NB4 (cell line): Measurements from ENCODE around the gene PIAS4.

ENCODE experiments used
- DNase-seq: peaks from one replicate; pipeline ENCODE4 v3.0.0; 2010; ENCODE audit warnings: low read depth
- H3K4me3 ChIP-seq: one replicate; pipeline ENCODE4 v1.5.1; 2011; ENCODE audit warnings: mild to moderate bottlenecking, low read depth, low read length, moderate library complexity
- MYC ChIP-seq: IDR thresholded peaks from 2 replicates; pipeline ENCODE4 v1.6.1; 2011; ENCODE audit warnings: low read depth, low read length
- POLR2A ChIP-seq: IDR thresholded peaks from 2 replicates; pipeline ENCODE4 v1.6.1; 2011; ENCODE audit warnings: mild to moderate bottlenecking; ENCODE audit not compliant: insufficient read length; ENCODE audit errors: extremely low read depth
- TF ChIP-seq, protein P1 (sequence below): IDR thresholded peaks from one replicate; pipeline ENCODE4 v1.5.1; 2012; ENCODE audit warnings: low read depth, low read length
- TF ChIP-seq, protein P2 (sequence below): IDR thresholded peaks from 2 replicates; pipeline ENCODE4 v1.6.1; 2011; ENCODE audit warnings: low read depth, low read length

The PIAS4 gene

DNA sequence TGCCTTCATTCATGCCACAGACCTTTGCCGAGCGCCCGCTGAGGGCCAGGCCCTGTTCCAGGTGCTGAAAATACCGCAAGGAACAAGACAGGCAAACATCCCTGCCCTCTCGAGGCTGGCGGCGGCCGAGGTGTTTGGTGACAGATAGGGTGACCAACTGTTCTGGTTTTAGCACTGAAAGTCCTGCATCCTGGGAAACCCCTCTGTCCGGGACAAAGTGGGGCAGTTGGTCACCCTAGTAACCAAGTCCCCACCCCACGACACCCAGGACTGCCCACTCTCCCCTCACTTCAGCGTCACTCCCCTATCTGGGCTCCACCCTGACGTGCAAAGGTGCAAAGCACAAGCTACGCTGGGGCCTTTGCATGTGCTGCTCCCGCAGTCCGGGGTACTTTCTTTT is 41.9 kb downstream of the PIAS4 start:
- no peak for TF ChIP-seq MYC
- no peak for TF ChIP-seq POLR2A
- TF ChIP-seq, protein P1, sequence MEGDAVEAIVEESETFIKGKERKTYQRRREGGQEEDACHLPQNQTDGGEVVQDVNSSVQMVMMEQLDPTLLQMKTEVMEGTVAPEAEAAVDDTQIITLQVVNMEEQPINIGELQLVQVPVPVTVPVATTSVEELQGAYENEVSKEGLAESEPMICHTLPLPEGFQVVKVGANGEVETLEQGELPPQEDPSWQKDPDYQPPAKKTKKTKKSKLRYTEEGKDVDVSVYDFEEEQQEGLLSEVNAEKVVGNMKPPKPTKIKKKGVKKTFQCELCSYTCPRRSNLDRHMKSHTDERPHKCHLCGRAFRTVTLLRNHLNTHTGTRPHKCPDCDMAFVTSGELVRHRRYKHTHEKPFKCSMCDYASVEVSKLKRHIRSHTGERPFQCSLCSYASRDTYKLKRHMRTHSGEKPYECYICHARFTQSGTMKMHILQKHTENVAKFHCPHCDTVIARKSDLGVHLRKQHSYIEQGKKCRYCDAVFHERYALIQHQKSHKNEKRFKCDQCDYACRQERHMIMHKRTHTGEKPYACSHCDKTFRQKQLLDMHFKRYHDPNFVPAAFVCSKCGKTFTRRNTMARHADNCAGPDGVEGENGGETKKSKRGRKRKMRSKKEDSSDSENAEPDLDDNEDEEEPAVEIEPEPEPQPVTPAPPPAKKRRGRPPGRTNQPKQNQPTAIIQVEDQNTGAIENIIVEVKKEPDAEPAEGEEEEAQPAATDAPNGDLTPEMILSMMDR = no peak
- TF ChIP-seq, protein P2, sequence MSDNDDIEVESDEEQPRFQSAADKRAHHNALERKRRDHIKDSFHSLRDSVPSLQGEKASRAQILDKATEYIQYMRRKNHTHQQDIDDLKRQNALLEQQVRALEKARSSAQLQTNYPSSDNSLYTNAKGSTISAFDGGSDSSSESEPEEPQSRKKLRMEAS = no peak
- DNase-seq = no peak
- H3K4me3 ChIP-seq = no peak overlapping the region

DNA sequence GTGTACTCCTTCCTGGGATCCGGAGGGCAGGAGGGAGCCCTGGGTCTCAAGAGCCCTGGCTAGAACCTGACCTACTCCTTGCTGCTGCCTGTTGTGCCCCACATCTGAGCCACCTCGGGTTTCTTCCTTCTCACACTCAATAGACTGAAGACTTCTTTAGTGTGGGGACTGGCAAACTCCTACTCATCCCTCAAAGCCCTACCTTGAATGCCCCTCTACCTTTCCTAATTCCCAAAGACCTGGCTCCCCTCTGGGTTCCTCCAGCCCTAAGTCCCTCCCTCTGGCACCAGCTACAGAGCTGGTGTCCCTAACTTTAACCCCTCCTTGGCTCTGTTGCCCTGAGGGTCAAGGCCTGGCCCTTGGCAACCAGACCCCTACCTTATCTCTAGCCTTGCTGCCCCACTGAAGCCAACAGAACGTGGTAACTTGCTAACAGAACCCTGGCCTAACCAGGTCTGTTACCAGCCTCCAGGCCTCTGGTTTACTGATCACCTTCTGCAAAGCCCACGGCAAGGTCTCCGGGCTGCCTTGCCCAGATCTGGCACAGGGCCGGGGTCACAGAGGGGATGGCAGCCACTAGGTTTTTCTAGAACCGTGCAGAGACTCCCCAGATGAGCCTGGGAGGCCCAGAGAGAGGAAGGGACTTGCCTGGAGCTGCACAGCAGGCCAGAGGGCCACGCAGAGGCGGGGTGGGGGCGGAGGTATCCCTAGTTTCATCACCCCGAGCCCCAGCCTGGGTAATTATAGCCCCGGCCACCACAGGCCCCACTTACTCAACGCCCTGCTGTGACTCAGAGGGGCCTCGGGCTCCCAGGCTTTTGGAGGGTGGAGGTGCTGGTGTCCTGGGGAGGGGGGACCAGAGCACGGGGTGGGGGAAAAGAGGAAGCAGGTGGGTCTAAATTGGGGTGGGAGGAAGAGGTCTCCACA is 43.9 kb downstream of the PIAS4 start:
- TF ChIP-seq, protein P1 = no peak
- TF ChIP-seq POLR2A = no peak
- TF ChIP-seq MYC = 0 out of 2 replicates have a peak, but pooled peaks have one; percentile 13
- TF ChIP-seq, protein P2 = no peak
- DNase-seq = peak; percentile 91
- no peak overlapping the region for H3K4me3 ChIP-seq

DNA sequence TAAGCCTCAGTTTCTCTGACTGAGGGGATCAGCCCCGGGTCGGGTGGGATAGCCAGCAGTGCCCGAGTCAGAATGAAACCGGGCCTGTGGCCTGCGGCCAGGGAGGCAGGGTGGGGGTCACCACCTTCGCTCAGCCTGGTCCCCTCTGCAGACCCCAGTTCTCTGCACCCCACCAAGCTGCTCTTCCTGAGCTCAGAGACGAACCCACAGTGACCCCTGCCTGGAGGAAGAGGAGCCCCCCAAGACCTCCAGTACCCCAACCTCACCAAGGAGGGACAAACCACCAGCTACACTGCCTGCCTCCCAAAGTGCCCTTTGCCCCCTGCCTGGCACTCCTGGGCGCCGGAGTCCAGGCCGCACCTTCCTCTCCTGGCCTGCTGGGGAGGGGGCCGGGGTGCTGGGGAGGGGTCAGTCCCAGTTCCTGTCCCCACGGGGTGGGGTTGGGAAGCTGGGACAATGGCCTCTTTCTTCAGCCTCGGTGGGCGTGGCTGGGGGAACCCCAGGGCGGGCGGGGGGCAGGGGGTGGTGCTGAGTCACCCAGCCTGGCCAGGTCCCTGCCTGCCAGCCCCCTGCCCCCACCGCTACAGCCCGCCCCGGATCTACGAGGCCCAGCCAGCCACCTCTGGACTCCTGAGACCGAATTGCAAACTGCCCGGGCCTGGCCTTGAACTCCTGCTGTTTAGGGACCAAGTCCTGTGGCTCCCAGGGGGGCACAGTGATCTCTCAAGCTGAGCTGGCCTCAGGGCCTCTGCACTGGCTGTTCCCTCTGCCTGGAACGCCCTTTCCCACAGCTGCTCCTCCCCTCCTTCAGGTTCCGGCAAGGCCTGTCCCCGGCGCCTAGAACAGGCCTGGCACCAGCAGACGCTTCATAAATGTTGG is 44.8 kb downstream of the PIAS4 start:
- no peak overlapping the region for H3K4me3 ChIP-seq
- TF ChIP-seq POLR2A = no peak
- TF ChIP-seq, protein P2 = no peak
- TF ChIP-seq, protein P1 = no peak
- TF ChIP-seq MYC = no peak
- peak; percentile 73 for DNase-seq

DNA sequence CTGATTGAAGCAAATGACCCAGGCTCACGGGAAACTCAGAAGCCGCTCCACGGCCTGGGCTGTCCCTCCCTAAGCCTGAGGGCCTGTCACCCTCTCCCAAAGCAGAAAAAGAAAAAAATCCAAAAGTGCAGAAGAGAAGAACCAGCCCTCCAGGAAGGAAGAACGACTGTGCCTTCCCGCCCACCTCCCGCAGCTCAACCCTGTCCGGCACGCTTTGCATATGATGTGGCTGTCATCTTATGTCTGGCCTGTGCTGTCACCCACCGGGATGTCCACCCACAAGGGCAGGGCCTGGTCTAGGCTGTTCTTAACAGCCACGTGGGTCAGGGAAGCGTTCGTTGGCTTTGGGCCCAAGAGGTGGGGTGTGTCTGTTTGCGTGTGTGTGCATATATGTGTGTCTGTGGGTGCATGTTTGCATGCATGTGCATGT is 45.5 kb downstream of the PIAS4 start:
- no peak overlapping the region for H3K4me3 ChIP-seq
- DNase-seq = no peak

More for the DNA sequence above, 45.5 kb downstream of the PIAS4 start:
- TF ChIP-seq, protein P1 = no peak
- no peak for TF ChIP-seq MYC
- no peak for TF ChIP-seq POLR2A
- TF ChIP-seq, protein P2 = no peak
